ENCODE data around the gene CPT1A. TPM values are rescaled to one million over a fixed set of nuclear protein-coding genes. Genes with fewer than 3 reads are reported as not detected.
A peak's percentile ranks its signal among the peaks of the same experiment; 100 is the strongest.

Gene CPT1A
- total and polyA plus RNA-seq, 7 donors = 8.6 to 29.2 (median 12.9) TPM

- Histone ChIP-seq H3K27me3 (ENCODE audit: insufficient read depth in 3 of 3, low read length in 2 of 3) (no peaks in the 10 kb centered on the region), H3K4me1 (no peaks in the 10 kb centered on the region), H3K36me3 (ENCODE audit: insufficient read depth in 1 of 2, low read depth in 1 of 2) (peaks cover 4 to 87% of the 10 kb centered on the region in 2 donors), H3K4me3 (no peak overlapping the region), H3K27ac (no peak overlapping the region), H3K9me3 (no peaks in the 10 kb centered on the region)
- no peak for ATAC-seq
- 84 to 90% (median 86%) methylated on average over 15 of the region's 15 CpGs for WGBS, 3 donors
- DNase-seq = no peak
- intact Hi-C loops (cut with DNase I) = no loop called here
- TF ChIP-seq CTCF (IDR thresholded peaks at IDR 0.05) = no peak
Measured at GRCh38 chr11:68762481-68762880, 79.2 kb downstream of the CPT1A start.

- ATAC-seq (no peak), DNase-seq (no peak)
- Histone ChIP-seq H3K36me3 (ENCODE audit: insufficient read depth in 1 of 2, low read depth in 1 of 2) (peaks cover 4 to 87% of the 10 kb centered on the region in 2 donors), H3K4me1 (no peaks in the 10 kb centered on the region), H3K9me3 (no peaks in the 10 kb centered on the region), H3K27me3 (ENCODE audit: insufficient read depth in 3 of 3, low read length in 2 of 3) (no peaks in the 10 kb centered on the region), H3K27ac (no peak overlapping the region), H3K4me3 (no peak overlapping the region)
- 78 to 85% (median 82%) methylated on average over 12 of the region's 12 CpGs for WGBS, 3 donors
- TF ChIP-seq CTCF (IDR thresholded peaks at IDR 0.05) = no peak
- intact Hi-C loops (cut with DNase I) = no loop called here
Measured at GRCh38 chr11:68761801-68762200, 79.9 kb downstream of the CPT1A start.

GRCh38 chr11:68759991-68760390 is 81.7 kb downstream of the CPT1A start:
- H3K36me3 ChIP-seq (ENCODE audit: insufficient read depth in 1 of 2, low read depth in 1 of 2) = peaks cover 4 to 87% of the 10 kb centered on the region in 2 donors
- DNase-seq (no peak), ATAC-seq (no peak)
- TF ChIP-seq CTCF (IDR thresholded peaks at IDR 0.05) = no peak
- H3K27me3 ChIP-seq (ENCODE audit: insufficient read depth in 3 of 3, low read length in 2 of 3) = no peaks in the 10 kb centered on the region
- H3K27ac ChIP-seq = no peak overlapping the region
- WGBS, 3 donors = 88 to 95% (median 93%) methylated on average over 15 of the region's 15 CpGs
- H3K9me3 ChIP-seq = no peaks in the 10 kb centered on the region
- H3K4me3 ChIP-seq = no peak overlapping the region
- H3K4me1 ChIP-seq = no peaks in the 10 kb centered on the region
- intact Hi-C loops (cut with DNase I) = no loop called here

- no peak for DNase-seq
- 72 to 78% (median 74%) methylated on average over 8 of the region's 8 CpGs for WGBS, 3 donors
- H3K4me3 ChIP-seq = no peak overlapping the region
- TF ChIP-seq CTCF (IDR thresholded peaks at IDR 0.05) = no peak
- H3K9me3 ChIP-seq = no peaks in the 10 kb centered on the region
- H3K27ac ChIP-seq = no peak overlapping the region
- H3K36me3 ChIP-seq (ENCODE audit: insufficient read depth in 1 of 2, low read depth in 1 of 2) = peaks cover 4 to 76% of the 10 kb centered on the region in 2 donors
- no peak for ATAC-seq
- intact Hi-C loops (cut with DNase I) = loop anchor here in 1 of 2 donors (1.0 kb wide), 1 partner anchor 27 kb away; no protein-coding TSS in a partner anchor
- no peaks in the 10 kb centered on the region for H3K4me1 ChIP-seq
- H3K27me3 ChIP-seq (ENCODE audit: insufficient read depth in 3 of 3, low read length in 2 of 3) = peaks cover 0 to 1% (median 0%) of the 10 kb centered on the region in 3 donors
Measured at GRCh38 chr11:68757711-68758110, 84.0 kb downstream of the CPT1A start.

GRCh38 chr11:68756171-68756766 is 85.4 kb downstream of the CPT1A start:
- Histone ChIP-seq H3K4me1 (no peaks in the 10 kb centered on the region), H3K9me3 (no peaks in the 10 kb centered on the region), H3K27ac (no peak overlapping the region), H3K36me3 (ENCODE audit: insufficient read depth in 1 of 2, low read depth in 1 of 2) (peaks cover 4 to 61% of the 10 kb centered on the region in 2 donors), H3K27me3 (ENCODE audit: insufficient read depth in 3 of 3, low read length in 2 of 3) (peaks cover 0 to 13% (median 1%) of the 10 kb centered on the region in 3 donors), H3K4me3 (no peak overlapping the region)
- intact Hi-C loops (cut with DNase I) = no loop called here
- 69 to 83% (median 81%) methylated on average over 11 to 12 of the region's 12 CpGs for WGBS, 3 donors
- ATAC-seq (peak in 1 of 4 donors; percentile 60), DNase-seq (no peak)
- TF ChIP-seq CTCF (IDR thresholded peaks at IDR 0.05) = no peak
